DOHH2 (cell line): ENCODE results near the gene IL6R.

Experiments used
- CTCF ChIP-seq: fragments of 200-600 bp; sonication (generic); IDR thresholded peaks from one replicate; pipeline ENCODE4 v1.5.1; 2014; ENCODE audit warnings: antibody characterized with exemption, mild to moderate bottlenecking, low read depth, low read length; ENCODE audit not compliant: poor library complexity, severe bottlenecking
- EZH2phosphoT487 ChIP-seq: fragments of 200-600 bp; sonication (generic); IDR thresholded peaks from 2 replicates; pipeline ENCODE4 v1.6.1; 2017; ENCODE audit warnings: borderline replicate concordance, mild to moderate bottlenecking, antibody characterized with exemption, low read length, moderate library complexity, mixed read lengths

- TF ChIP-seq CTCF (no peak), EZH2phosphoT487 (no peak)
Observed at GRCh38 chr1:154502066-154502743, 97.1 kb downstream of the IL6R start, which contains the start of the genes SHE and TDRD10.
